Glutamatergic neuron (in vitro differentiated cells): ENCODE data around the gene NOS1. TPM values are rescaled to one million over a fixed set of nuclear protein-coding genes. Genes with fewer than 3 reads are reported as not detected.
A peak's percentile ranks its signal among the peaks of the same experiment; 100 is the strongest.

ENCODE experiments used
- DNase-seq: peaks from one replicate; pipeline ENCODE4 v3.0.0; 2022
- H3K27ac Mint-ChIP-seq: one replicate; pipeline ENCODE4 v1.8.0; 2020; ENCODE audit warnings: mild to moderate bottlenecking, mixed read lengths, inconsistent platforms; ENCODE audit not compliant: unreplicated experiment
- H3K27me3 Mint-ChIP-seq: one replicate; pipeline ENCODE4 v1.8.0; 2020; ENCODE audit warnings: mild to moderate bottlenecking, moderate library complexity, mixed read lengths, inconsistent platforms; ENCODE audit not compliant: unreplicated experiment
- H3K36me3 Mint-ChIP-seq: one replicate; pipeline ENCODE4 v1.8.0; 2020; ENCODE audit warnings: mild to moderate bottlenecking, mixed read lengths, inconsistent platforms; ENCODE audit not compliant: unreplicated experiment
- H3K4me1 Mint-ChIP-seq: one replicate; pipeline ENCODE4 v1.8.0; 2020; ENCODE audit warnings: mild to moderate bottlenecking, low read depth, mixed read lengths, inconsistent platforms; ENCODE audit not compliant: unreplicated experiment
- H3K4me3 Mint-ChIP-seq: one replicate; pipeline ENCODE4 v1.8.0; 2020; ENCODE audit warnings: mild to moderate bottlenecking, mixed read lengths, inconsistent platforms; ENCODE audit not compliant: unreplicated experiment
- H3K9me3 Mint-ChIP-seq: one replicate; pipeline ENCODE4 v1.8.0; 2020; ENCODE audit warnings: mild to moderate bottlenecking, moderate library complexity, mixed read lengths, inconsistent platforms; ENCODE audit not compliant: unreplicated experiment
- total RNA-seq: library from RNA; stranded (reverse); fragmentation: NEBNext Ultra II Directional; extraction: Animal tissue kit (Norgen Biotek cat#: 25700); gene quantifications from one replicate; pipeline ENCODE4 v1.2.1, GENCODE V29; 2021; ENCODE audit not compliant: unreplicated experiment
- TF ChIP-seq, protein P1 (sequence below): fragments of 200-600 bp; sonication (generic); IDR thresholded peaks from one replicate; pipeline ENCODE4 v1.5.0; 2021; ENCODE audit not compliant: partially characterized antibody, unreplicated experiment

NOS1 gene
- total RNA-seq, 1 donor from 2014 or later: 0.96 TPM

DNA sequence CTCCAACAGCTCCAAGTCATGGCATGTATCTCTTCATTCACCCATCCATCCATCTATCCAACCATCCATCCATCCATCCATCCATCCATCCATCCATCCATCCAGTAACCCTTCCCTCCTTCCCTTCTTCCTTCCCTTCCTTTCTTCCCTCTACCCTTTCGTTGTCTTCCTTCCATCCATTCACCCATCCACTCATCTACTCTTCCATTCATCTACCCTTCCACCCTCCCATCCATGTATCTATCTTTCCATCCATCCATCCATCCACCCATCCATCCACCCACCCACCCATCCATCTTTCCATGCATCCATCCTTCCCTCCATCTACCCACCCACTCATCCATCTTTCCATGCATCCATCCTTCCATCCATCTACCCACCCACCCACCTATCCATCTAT, 117.9 kb downstream of the NOS1 start:
- Mint-ChIP-seq H3K27me3 (no peaks in the 10 kb centered on the region), H3K4me1 (no peaks in the 10 kb centered on the region), H3K9me3 (no peaks in the 10 kb centered on the region), H3K4me3 (no peak overlapping the region), H3K27ac (no peak overlapping the region), H3K36me3 (no peaks in the 10 kb centered on the region)
- TF ChIP-seq, protein P1, sequence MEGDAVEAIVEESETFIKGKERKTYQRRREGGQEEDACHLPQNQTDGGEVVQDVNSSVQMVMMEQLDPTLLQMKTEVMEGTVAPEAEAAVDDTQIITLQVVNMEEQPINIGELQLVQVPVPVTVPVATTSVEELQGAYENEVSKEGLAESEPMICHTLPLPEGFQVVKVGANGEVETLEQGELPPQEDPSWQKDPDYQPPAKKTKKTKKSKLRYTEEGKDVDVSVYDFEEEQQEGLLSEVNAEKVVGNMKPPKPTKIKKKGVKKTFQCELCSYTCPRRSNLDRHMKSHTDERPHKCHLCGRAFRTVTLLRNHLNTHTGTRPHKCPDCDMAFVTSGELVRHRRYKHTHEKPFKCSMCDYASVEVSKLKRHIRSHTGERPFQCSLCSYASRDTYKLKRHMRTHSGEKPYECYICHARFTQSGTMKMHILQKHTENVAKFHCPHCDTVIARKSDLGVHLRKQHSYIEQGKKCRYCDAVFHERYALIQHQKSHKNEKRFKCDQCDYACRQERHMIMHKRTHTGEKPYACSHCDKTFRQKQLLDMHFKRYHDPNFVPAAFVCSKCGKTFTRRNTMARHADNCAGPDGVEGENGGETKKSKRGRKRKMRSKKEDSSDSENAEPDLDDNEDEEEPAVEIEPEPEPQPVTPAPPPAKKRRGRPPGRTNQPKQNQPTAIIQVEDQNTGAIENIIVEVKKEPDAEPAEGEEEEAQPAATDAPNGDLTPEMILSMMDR: no peak
- no peak for DNase-seq

DNA sequence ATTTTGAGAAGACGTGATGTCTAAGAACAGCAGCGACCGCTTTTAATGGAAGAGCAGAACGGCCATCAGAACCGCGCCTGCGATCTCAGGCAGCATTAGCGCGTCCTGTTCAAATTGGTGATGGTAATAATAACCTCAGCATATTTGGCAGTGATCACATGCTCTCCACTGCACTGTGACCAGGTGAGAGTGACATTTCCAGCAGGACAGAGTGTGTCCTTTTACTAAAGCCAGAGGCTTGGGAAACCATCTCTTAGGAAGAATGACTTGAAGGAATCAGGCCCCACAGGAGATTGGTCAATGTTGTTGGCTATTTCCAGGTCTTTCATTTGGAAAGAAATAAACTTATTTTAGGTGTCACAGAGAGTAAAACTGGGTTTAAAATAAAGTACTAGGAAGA, 119.7 kb downstream of the NOS1 start:
- Mint-ChIP-seq H3K27ac (no peak overlapping the region), H3K36me3 (no peaks in the 10 kb centered on the region), H3K4me3 (no peak overlapping the region), H3K9me3 (no peaks in the 10 kb centered on the region), H3K4me1 (no peaks in the 10 kb centered on the region), H3K27me3 (no peaks in the 10 kb centered on the region)
- no peak for DNase-seq
- TF ChIP-seq, protein P1: no peak

DNA sequence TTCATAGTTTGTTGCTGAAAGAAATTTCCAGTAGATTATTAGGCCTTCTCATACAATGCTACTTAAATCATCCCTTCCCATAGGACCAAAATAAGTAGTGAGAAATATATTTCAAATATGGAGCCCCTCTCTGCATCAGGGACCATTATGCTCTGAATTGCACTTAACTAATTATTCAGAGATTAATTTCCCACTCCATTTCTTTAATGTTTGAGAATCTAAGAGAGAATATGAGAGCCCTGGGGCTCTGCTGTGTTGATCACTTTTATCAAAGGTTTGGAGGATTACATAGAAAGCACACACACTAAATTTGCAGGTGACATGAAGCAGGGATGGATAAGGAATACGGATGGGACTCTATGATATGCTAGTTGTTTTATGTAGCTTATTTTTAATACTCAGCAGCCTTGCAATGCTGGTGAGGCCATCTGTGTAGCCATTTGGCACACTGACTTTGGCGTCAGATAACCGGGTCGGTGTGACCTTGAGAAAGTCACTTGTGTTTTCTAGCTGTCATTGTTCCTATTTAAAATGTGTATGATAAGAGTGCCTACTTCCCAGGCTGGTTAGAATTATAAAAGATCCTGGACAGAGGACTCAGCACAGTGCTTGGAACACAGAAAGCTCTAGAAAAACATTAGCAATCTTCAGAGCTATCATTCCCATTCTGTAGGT, 121.2 kb downstream of the NOS1 start:
- H3K9me3 Mint-ChIP-seq: no peaks in the 10 kb centered on the region
- no peak for DNase-seq
- TF ChIP-seq, protein P1: no peak
- no peak overlapping the region for H3K27ac Mint-ChIP-seq
- no peaks in the 10 kb centered on the region for H3K36me3 Mint-ChIP-seq
- H3K4me1 Mint-ChIP-seq: no peaks in the 10 kb centered on the region
- H3K4me3 Mint-ChIP-seq: no peak overlapping the region
- H3K27me3 Mint-ChIP-seq: no peaks in the 10 kb centered on the region

DNA sequence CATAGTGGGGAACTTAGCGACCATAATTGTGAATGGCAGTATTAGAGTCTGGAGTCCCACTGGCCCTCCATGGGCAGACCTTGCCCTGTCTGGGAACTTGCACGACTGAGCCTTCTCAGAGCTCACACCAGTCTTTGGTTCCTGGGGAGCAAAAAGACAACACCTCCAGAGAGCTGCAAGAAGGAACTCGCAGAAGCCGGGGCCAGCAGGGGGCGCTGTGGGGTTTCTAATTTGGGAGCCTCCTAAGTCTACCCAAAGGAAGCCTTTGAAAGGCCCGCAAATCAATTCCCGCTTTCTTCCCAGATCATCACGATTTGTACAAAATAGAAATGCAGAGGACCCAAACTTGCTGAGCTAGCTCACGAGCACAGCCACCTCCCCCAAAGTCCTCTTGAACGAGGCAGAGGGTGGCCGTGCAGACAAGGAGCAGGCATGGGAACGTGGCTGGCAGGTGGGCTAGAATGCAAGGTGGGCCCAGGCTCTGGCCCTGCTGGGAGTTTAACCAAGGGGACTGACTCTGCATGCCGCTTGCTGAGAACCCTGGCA, 124.9 kb downstream of the NOS1 start:
- H3K9me3 Mint-ChIP-seq: no peaks in the 10 kb centered on the region
- no peaks in the 10 kb centered on the region for H3K4me1 Mint-ChIP-seq
- H3K4me3 Mint-ChIP-seq: no peak overlapping the region
- no peaks in the 10 kb centered on the region for H3K27me3 Mint-ChIP-seq
- TF ChIP-seq, protein P1: peak; percentile 97
- H3K36me3 Mint-ChIP-seq: no peaks in the 10 kb centered on the region
- no peak overlapping the region for H3K27ac Mint-ChIP-seq
- peak; percentile 99 for DNase-seq

DNA sequence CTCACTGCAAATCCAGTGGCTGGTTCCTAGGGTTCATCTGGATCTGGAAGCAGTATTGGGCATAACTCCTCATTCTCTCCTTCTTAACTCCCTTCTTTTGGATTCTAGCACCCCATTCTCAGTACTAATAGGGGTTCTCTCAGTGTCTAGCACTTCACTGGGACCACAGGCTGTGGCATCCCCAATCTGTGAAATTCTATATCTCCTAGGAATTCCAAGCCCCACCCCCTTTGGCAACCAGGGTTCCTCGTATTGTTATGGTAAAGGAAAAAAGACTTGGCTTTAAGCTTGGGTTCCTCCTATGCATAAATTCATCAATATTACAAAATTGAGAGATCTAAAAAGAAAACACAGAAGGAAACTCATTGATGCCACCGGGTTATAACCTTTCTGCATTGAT, 126.2 kb downstream of the NOS1 start:
- Mint-ChIP-seq H3K9me3 (no peaks in the 10 kb centered on the region), H3K4me1 (no peaks in the 10 kb centered on the region), H3K36me3 (no peaks in the 10 kb centered on the region), H3K27me3 (no peaks in the 10 kb centered on the region), H3K27ac (no peak overlapping the region), H3K4me3 (no peak overlapping the region)
- TF ChIP-seq, protein P1: no peak
- no peak for DNase-seq
